Pons (tissue), 1 donor: ENCODE results near the gene CAMK2G.
"Not testable (repeated sequence)": the region's sequence is repeated elsewhere in the genome, so short reads cannot be mapped to it uniquely, and the experiment has no call there.

Source experiments
- DNase-seq: peaks from one replicate; pipeline ENCODE4 v3.0.0-alpha.2; 2016; ENCODE audit warnings: low spot score

The CAMK2G gene

GRCh38 chr10:73812657-73813056 is 61.7 kb downstream of the CAMK2G start:
- DNase-seq, result no peak

GRCh38 chr10:73810735-73811465 is 63.5 kb downstream of the CAMK2G start:
- DNase-seq, result no peak

DNA sequence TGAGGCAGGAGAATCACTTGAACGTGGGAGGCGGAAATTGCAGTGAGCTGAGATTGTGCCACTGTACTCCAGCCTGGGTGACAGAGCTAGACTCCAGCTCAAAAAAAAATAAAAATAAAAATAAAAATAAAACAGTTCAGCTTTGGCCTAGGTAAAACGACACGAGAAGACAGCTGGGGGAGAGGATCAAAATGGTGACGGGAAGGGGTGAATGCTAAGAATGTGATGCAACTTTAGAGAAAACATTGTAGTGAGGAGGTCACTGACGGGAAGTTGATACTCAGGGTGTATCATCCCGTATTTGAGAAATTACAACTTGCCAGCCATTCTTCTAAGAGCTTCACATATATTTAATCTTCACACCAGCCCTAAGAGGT is 64.0 kb downstream of the CAMK2G start:
- DNase-seq, result no peak

- no peak for DNase-seq
These were observed 65.1 kb downstream of the CAMK2G start for GRCh38 chr10:73809061-73809818.

- no peak for DNase-seq
These were observed 66.1 kb downstream of the CAMK2G start for GRCh38 chr10:73808021-73808815.

DNA sequence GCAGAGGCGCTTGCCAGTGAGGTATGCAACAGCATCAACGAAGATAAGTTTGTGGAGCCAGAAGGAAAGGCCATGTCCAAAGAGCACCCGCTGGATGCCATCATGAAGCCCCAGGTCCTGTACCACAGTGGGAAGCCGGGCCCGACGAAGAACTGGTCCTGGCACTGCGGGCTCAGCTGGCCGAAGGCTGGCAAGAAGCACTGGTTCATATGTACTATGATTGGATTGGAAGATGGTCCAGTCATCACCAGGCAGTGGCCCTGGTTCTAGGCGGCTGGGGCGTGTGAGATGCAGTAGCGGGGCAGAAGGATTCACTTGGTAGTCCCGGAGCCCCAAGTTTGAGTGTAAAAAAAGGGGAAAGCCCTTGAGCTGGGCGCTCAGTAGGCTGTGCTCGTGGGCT is 66.9 kb downstream of the CAMK2G start:
- no peak for DNase-seq

DNA sequence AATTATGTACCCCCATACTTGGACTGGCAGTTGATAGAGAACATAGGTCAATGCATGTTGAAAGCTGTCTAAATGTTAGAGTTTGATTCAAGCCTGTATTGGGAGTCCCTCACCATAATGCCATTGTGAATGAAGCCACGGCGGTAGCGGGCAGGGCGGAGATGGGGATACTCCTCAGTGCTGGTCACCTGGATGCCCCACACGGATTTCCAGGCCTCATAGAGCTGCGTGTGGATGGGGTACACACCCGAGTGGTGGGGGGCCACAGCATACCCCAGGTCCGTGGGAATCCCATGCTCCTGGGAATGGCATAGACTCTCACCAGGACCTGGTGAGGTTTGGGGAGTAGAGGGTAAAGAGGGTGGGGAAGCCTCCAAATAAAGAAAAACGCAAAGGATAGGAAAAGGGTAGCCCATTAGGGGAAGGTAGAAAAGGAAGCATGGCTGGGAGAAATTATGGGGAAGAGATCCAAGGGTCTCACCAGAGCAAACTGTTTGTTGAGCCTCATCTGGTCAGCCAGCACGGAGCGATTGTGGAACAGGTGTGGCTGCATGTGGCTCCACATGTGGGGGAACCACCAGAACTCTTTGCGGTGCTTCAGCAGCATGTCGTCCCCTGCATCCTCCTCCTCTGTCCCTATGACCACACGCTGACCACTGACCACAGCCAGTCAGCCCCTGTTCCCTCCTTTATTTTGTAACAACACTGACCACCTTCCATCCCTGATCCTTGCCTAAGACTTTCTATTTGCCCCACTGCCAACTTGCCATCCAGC is 68.0 kb downstream of the CAMK2G start:
- DNase-seq, result no peak

- no peak for DNase-seq
These were observed 70.6 kb downstream of the CAMK2G start for GRCh38 chr10:73803680-73804286.

- DNase-seq, result no peak
These were observed 71.9 kb downstream of the CAMK2G start for GRCh38 chr10:73802276-73802991.

GRCh38 chr10:73801253-73801590 is 73.1 kb downstream of the CAMK2G start:
- DNase-seq, result no peak

DNA sequence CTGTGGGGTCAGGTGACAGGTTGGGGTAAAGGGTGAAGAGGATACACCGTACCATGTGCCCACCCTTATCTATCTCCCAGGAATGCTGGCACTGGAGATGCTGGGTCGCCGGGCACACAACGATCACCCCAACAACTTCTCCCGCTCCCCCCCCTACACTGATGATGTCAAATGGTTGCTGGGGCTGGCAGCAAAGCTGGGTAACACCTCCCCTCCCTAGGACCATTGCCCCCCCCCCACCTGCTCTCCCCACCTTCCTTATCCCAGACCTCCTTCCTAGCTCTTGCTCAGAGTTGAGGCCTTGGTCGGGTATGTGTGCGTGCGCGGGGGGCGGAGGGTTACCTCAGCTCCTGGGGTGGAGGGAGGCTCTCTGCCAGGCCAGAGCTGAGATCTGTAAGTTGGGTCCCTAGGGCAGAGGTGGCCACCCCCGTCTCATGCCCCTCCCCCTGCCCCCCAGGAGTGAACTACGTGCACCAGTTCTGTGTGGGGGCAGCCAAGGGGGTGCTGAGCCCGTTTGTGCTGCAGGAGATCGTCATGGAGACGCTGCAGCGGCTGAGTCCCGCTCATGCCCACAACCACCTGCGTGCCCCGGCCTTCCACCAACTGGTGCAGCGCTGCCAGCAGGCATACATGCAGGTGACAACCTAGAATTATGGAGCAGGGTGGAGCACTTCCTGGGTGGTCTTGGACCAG is 73.6 kb downstream of the CAMK2G start:
- no peak for DNase-seq

GRCh38 chr10:73799899-73800559 is 74.3 kb downstream of the CAMK2G start:
- no peak for DNase-seq

- DNase-seq, result no peak
These were observed 75.3 kb downstream of the CAMK2G start for GRCh38 chr10:73798927-73799560.

DNA sequence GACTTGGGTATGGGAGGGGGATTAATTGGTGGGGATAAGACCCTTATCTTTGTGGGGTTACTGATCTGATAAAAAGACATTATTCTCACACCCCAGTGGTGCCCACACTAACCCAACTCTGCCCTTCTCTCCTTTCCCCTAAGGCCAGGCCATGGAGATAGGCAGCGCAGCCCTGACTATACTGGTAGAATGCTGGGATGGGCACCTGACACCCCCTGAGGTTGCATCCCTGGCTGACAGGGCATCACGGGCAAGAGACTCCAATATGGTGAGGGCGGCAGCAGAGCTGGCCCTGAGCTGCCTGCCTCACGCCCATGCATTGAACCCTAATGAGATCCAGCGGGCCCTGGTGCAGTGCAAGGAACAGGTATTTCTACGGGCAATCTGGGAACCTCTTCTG is 76.3 kb downstream of the CAMK2G start:
- no peak for DNase-seq

DNA sequence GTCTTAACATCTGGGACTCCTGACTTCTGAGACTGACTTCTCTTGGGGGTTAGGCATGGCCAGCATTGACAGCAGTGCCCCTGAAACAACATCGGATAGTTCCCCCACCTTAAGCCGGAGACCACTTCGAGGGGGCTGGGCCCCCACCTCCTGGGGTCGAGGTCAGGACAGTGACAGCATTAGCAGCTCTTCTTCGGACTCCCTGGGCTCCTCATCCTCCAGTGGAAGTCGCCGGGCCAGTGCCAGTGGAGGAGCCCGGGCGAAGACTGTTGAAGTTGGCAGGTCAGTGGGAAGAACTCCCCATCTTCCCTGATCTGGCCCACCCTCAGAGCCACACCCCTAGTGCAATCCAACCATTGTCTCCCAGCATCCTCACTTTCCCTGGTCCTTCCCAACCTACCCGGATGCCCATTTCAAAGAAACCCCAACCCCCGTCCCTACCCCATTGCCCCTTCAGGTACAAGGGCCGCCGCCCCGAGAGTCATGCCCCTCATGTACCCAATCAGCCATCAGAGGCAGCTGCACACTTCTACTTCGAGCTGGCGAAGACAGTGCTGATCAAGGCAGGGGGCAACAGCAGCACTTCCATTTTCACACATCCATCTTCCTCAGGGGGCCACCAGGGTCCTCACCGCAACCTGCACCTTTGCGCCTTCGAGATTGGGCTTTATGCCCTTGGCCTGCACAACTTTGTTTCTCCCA is 76.9 kb downstream of the CAMK2G start:
- DNase-seq, result no peak

- DNase-seq, result no peak
These were observed 77.6 kb downstream of the CAMK2G start for GRCh38 chr10:73796766-73797165.

GRCh38 chr10:73796035-73796434 is 78.3 kb downstream of the CAMK2G start:
- not testable (repeated sequence) for DNase-seq

- not testable (repeated sequence) for DNase-seq
These were observed 78.9 kb downstream of the CAMK2G start for GRCh38 chr10:73795491-73795890.

DNA sequence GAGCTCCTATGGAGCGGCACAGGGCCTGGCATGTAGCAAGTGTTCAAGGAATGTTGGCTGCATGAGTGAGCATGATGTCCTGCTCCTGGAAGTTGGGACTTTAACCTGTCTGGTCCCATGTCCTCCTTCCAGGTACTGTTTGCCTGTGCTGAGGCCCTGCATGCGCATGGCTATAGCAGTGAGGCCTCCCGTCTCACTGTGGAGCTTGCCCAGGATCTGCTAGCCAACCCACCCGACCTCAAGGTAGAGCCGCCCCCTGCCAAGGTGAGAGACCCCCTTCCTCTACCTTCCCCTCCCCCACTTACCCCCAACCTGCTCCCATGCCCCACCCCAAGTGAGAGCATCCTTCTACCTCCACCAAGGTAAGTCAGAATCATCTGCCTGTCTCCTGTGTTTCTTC is 80.9 kb downstream of the CAMK2G start:
- DNase-seq, result no peak
